HTERT RPE-1 (cell line): Measurements from ENCODE around the gene SLC16A2.
"Not testable (repeated sequence)": the region's sequence is repeated elsewhere in the genome, so short reads cannot be mapped to it uniquely, and the experiment has no call there.

Experiments used
- in situ Hi-C: fragments of 300-500 bp; cut with MboI; formaldehyde crosslinking; loops from 4 replicates; pipeline ENCODE4 v1.14.3; 2020; ENCODE audit warnings: low sequenced_read_pairs

The SLC16A2 gene

DNA sequence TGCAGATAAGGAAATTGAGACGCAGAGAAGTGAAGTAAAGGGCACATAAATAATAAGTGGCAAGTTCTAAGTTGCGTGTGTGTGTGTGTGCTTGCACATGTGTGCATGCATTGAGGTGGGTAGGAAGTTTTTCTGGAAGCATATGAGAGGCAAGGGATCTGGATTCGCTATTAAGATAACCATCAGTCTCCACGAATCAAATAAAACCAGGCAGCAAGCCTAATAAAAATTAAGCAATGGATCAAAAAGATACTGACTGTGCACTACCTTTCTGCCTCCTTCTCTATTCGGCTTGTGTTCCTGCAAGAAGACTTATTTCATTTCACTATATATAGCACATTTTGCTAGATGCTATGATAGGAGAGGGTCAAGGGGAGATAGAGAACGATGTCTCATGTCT lies 23.8 kb downstream of the SLC16A2 start:
- in situ Hi-C loops: no loop called here

DNA sequence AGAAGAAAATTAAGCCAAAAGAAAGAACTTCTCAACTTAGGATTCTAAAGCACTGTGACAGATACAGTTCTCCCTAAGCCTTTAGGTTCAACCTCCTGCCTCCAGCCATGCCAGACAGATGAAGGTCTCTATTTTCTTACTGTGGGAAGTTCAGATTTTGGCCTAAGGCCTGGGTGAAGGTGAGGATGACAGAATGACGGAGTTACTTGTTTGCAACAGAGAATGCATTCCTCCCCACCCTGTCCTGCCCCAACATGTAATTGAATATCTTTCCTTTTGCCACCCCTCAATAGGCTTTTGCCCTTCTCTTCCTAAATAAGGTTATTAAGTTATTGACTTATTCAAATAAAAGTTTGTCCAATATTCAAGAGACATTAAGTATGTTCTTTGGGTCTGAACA lies 25.6 kb downstream of the SLC16A2 start:
- in situ Hi-C loops: no loop called here

GRCh38 chrX:74448669-74449068 lies 27.4 kb downstream of the SLC16A2 start:
- in situ Hi-C loops: no loop called here

DNA sequence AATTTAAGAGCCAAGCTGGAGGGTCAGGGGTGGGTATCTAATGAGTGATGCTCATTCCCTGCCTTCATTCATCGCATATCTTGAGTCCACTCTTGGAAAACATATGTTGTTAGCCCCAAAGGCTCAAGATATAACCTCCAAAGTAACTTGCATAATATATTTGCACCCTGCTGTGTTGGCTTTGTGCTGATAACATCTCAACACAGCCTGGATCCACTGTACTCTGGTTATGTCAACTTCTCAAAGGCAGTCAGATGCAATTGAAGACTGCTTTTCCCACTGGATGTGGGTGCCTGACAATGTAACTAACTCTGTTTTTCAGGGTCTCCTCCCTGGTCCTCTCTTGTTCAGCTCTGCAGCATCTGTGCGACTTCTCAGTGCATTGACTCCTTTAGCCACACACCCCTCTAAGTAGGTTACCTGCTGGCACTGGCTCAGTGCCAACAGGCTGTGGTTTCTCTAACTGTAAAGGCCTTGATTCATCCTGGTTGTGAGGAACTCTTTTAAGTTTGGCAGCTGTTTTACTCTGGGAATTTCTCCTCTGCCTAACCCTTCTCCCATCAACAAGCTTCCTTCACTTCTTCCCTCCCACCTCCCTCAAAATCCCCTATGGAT lies 28.1 kb downstream of the SLC16A2 start:
- in situ Hi-C loops: no loop called here

- in situ Hi-C loops: no loop called here
These were observed 28.6 kb downstream of the SLC16A2 start for GRCh38 chrX:74449937-74450330.

DNA sequence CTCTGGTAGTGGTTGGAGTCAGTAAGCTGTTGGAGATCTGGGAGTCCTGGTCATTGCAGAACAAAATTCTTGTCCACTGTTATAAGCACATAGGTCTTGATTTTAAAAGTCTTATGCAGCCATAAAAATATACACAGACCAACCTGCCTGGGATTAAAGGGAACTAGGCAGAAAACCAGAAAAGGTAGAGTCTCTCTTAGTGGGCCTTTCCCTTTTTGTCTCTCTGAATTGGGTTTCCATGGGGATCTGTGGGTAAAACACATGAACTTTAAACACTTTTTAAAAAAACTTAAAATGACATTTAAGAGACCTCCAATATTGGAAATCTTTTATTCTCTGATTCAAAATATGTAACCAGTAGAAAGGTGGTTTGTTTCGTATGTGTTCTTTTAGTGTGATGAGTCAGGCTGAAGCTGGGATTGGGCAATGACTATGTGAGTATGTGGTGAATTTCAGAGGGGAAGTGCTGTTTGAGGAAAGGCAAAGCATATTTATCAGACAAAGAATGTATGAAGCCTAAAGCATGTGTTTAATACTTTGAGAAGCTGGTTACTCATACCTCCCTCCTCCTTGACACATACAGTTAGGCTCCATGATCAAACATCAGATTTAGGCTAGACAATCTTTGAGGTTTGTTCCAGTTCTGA lies 29.6 kb downstream of the SLC16A2 start:
- in situ Hi-C loops: no loop called here

- in situ Hi-C loops: no loop called here
These were observed 30.3 kb downstream of the SLC16A2 start for GRCh38 chrX:74451450-74452198.

GRCh38 chrX:74452199-74452481 lies 30.8 kb downstream of the SLC16A2 start:
- in situ Hi-C loops: no loop called here

DNA sequence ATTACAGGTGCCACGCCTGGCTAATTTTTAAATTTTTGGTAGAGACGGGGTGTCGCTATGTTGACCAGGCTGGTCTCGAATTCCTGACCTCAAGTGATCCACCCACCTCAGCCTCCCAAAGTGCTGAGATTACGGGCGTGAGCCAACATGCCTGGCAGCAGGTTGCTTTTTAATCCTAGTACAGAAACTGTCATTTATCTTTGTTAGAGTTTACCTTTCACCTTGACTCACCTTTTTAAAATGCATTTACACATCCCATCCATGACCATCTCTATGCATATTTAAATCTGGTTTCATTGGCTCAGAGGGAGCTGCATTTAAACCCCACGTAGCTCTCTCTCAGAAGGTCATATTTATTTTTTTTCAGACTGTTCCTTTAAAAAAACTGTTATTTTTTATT lies 31.9 kb downstream of the SLC16A2 start:
- in situ Hi-C loops: no loop called here

- in situ Hi-C loops: not testable (repeated sequence)
These were observed 32.9 kb downstream of the SLC16A2 start for GRCh38 chrX:74454233-74454632.

DNA sequence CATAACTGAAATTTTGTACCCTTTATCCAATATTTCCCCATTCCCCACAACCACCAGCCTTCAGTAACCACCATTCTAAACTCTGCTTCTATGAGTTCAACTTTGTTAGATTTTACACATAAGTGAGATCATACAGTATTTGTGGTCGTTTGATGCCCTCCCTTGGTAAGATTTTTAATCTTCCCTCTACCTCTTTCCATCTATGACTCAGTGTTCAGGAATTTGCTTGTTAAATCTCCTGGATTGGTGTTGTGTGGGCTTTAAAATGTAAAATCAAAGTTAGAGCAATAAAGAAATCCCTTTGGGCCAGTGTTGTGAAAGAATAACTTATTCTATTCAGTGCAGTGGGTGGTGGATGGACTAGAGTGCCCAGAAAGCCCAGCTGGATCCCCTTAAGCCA lies 37.4 kb downstream of the SLC16A2 start:
- in situ Hi-C loops: no loop called here

DNA sequence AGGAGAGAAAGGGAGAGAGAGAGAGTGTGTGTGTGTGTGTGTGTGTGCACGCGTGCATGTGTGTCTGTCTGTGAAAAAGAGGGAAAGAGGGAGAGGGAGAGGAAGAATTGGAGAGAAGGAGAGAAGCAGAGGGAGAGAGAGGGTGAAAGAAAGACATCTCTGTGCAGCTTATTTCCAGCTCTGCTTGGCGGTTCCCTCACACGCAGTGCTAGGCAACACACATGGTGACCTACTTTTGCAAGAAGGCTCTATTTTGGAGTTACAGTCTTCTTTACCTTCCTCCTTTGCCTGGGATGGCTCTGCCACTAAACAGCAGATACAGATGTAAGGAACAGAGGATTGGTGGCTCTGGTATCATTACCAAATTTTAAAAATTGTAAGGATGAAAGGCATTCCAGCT lies 40.1 kb downstream of the SLC16A2 start:
- in situ Hi-C loops: no loop called here

GRCh38 chrX:74464722-74465121 lies 43.4 kb downstream of the SLC16A2 start:
- in situ Hi-C loops: no loop called here

DNA sequence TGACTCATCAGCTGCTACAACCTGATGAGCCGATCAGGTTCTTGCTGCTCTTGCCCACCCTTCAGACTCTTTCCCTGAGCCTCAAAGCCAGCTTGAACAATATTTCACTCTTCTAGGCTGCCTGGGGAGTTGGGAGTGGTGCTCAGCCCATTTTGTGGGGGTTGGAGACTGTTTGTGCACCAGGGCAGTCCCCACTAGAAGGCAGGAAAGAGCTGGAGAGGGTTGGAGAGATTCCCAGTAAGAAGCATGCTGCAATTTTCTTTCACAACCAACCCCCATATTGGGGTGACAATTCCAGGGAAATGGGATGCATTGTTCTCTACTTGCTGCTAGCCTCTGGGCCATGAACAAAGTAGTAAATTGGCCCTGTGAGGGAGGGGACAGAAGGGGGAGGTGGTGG lies 44.1 kb downstream of the SLC16A2 start:
- in situ Hi-C loops: no loop called here

- in situ Hi-C loops: no loop called here
These were observed 46.4 kb downstream of the SLC16A2 start for GRCh38 chrX:74467656-74468055.

DNA sequence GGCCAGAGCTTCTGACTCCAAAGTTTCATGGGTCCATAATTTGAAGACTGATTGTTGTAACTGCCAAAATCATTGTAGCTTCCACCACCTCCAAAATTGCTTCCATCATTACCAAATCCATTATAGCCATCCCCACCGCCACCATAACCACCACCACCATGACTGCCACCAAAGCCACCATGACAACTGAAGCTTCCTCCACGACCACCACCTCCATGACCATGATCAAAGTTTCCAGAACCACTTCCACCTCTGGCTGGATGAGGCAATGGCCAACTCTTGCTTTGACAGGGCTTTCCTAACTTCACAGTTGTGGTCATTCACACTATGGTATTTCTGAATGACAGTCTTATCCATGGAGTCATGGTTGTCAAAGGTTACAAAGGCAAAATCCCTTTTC lies 51.8 kb downstream of the SLC16A2 start:
- in situ Hi-C loops: not testable (repeated sequence)

DNA sequence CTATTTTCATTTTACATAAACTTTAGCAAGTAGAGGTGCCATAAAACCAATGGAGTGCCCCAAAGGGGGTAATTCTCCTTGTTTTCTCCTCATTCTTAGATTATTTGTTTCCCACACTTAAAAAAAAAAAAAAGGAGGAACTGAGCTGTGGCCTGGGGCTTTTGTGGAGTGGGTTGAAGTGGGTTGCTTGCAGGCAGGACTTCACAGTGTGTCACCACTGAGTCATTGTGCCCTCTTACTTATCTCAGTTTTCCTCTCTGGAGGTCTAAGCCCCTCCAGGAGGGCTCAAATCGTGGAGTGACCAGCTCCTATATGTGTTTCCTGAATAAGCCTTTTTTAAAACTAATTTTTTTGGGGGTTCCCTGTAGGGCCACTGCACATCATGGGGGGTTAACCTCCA lies 69.0 kb downstream of the SLC16A2 start:
- in situ Hi-C loops: no loop called here

GRCh38 chrX:74492720-74493201 lies 71.5 kb downstream of the SLC16A2 start:
- in situ Hi-C loops: no loop called here

DNA sequence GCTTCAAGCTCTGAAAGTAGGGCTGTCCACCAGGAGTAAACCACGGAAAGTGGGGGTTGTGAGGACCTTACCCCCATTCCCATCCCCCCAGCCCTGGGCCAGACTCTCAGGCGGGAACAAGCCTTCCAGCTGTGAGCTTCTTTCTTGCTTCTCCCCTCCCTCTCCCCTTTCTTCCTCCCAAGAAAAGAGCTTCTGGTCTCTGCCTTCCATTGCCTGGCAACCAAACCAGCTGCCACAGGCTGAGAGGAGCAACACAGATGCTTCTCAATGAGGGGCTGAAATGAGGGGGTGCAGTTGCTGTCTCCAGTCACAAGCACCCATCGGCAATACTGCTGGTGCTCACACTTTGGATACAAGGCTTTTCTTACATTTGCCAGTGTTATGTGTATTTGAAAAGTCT lies 72.5 kb downstream of the SLC16A2 start:
- in situ Hi-C loops: no loop called here

GRCh38 chrX:74498924-74499323 lies 77.6 kb downstream of the SLC16A2 start:
- in situ Hi-C loops: no loop called here

DNA sequence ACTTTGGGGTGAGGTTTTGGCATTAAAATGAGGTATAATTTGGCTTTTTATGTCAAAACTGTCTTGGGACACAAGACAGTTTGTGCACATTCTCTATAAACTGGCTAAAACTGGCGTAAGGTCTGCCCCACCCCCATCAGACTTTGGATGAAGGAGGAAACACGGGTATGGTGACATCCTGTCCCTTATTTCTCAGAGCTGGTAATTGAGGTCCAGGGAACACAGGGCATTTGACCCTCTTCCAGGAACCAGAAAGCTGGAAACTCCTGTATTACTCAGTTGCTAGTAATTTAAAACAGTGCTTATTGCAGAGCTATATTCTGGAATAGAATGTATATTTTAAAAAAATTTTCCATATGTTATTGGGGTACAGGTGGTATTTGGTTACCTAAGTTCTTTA lies 78.8 kb downstream of the SLC16A2 start:
- in situ Hi-C loops: no loop called here

DNA sequence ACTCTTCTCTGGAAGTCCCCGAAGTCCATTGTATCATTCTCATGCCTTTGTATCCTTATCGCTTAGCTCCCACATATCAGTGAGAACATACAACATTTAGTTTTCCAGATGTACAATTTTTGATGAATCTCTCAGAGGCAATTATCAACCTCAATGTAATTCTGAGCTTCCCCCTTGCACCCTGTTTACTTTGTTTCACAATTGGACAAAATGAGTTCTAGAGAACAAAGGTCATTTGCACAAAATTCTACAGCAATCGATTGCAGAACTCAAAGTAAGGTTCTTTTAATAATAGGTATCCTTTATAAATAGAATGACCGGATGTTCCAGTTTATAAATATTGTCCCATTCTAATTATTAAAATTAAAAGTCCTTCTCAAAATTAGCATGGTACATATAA lies 79.3 kb downstream of the SLC16A2 start:
- in situ Hi-C loops: no loop called here
